K562 (cell line): ENCODE measurements around the gene GAPDH. TPM values are rescaled to one million over a fixed set of nuclear protein-coding genes. Genes with fewer than 3 reads are reported as not detected.

Experiments
- GATAD2A ChIP-seq: fragments of 450-650 bp; IDR thresholded peaks from 2 replicates; pipeline ENCODE4 v1.6.1; 2017
- GMEB1 ChIP-seq: fragments of 250-450 bp; sonication (Bioruptor Pico); IDR thresholded peaks from 2 replicates; pipeline ENCODE4 v1.4.0; 2020; ENCODE audit warnings: mild to moderate bottlenecking
- KDM1A ChIP-seq, 2 experiments: fragments of 450-650 bp; IDR thresholded peaks; 2 replicates each; pipeline ENCODE4 v1.6.1; 2016; ENCODE audit warnings: mild to moderate bottlenecking in 2 of 2
- MEF2D ChIP-seq: conservative IDR thresholded peaks from 2 replicates; pipeline ENCODE4 v1.6.1; 2016; ENCODE audit warnings: low read depth, missing genetic modification characterization, missing compliant biosample characterization
- MITF ChIP-seq: IDR thresholded peaks from 2 replicates; pipeline ENCODE4 v1.6.1; 2014; ENCODE audit warnings: antibody characterized with exemption
- PCBP1 ChIP-seq: fragments of 200-400 bp; formaldehyde crosslinking; IDR thresholded peaks from 2 replicates; pipeline ENCODE4 v1.6.1; 2018; ENCODE audit warnings: mild to moderate bottlenecking, low read depth, low read length; ENCODE audit not compliant: poor library complexity, severe bottlenecking
- SMARCA4 ChIP-seq: fragments of 450-650 bp; IDR thresholded peaks from 2 replicates; pipeline ENCODE4 v1.6.1; 2016
- TBP ChIP-seq: optimal IDR thresholded peaks from 2 replicates; pipeline ENCODE3; 2011; ENCODE audit warnings: low read depth, low read length, improper control_type of control experiment
- TFE3 ChIP-seq: fragments of 450-650 bp; formaldehyde crosslinking; IDR thresholded peaks from 2 replicates; pipeline ENCODE4 v1.4.0; 2020; ENCODE audit warnings: mild to moderate bottlenecking, mixed read lengths
- ZC3H11A ChIP-seq: IDR thresholded peaks from 2 replicates; pipeline ENCODE4 v1.6.1; 2012; ENCODE audit warnings: low read depth, low read length, improper control_type of control experiment
- ZFP36 ChIP-seq: fragments of 150-350 bp; IDR thresholded peaks from 2 replicates; pipeline ENCODE4 v1.6.1; 2018; ENCODE audit warnings: low read length, low read depth; ENCODE audit not compliant: partially characterized antibody
- ZKSCAN1 ChIP-seq: fragments of 150-350 bp; IDR thresholded peaks from 2 replicates; pipeline ENCODE4 v1.6.1; 2016; ENCODE audit warnings: low read depth, low read length
- ZNF174 ChIP-seq: fragments of 250-450 bp; sonication (Bioruptor Pico); IDR thresholded peaks from 2 replicates; pipeline ENCODE4 v1.4.0; 2020; ENCODE audit warnings: mild to moderate bottlenecking
- ZNF57 ChIP-seq: fragments of 450-650 bp; formaldehyde crosslinking; IDR thresholded peaks from 2 replicates; pipeline ENCODE4 v1.4.0; 2020; ENCODE audit warnings: mild to moderate bottlenecking, moderate library complexity
- ZNF655 ChIP-seq: fragments of 250-450 bp; sonication (Bioruptor Pico); IDR thresholded peaks from 2 replicates; pipeline ENCODE4 v1.5.0; 2021
- ZNF668 ChIP-seq: fragments of 250-450 bp; sonication (Bioruptor Pico); IDR thresholded peaks from 2 replicates; pipeline ENCODE4 v1.8.0; 2022; ENCODE audit warnings: mild to moderate bottlenecking, inconsistent platforms
- ZSCAN29 ChIP-seq: fragments of 450-650 bp; IDR thresholded peaks from 2 replicates; pipeline ENCODE4 v1.6.1; 2017
- polyA plus RNA-seq, 8 experiments: library from polyadenylated mRNA; depleted of rRNA in 4 of 8; stranded (reverse) in 5 of 8; unstranded in 3 of 8; fragments of >200 nt; fragmentation: Nextera tagmentation in 2 of 8; fragmentation: Illumina TruSeq in 1 of 8; extraction: Ambion mirVana in 2 of 8; extraction: Trizol in 1 of 8; gene quantifications; 2 replicates each; pipeline versions ENCODE4 v1.2.1 to v1.2.3, GENCODE V29; 2011 to 2014; ENCODE audit warnings: inconsistent platforms in 1 of 8, missing spikeins in 1 of 8
- total RNA-seq, 7 experiments: library from RNA; depleted of rRNA in 6 of 7; stranded (reverse); fragments of >200 nt in 6 of 7; fragmentation: Illumina TruSeq in 2 of 7; extraction: Trizol in 2 of 7; gene quantifications; 2 replicates each; pipeline versions ENCODE4 v1.2.1 to v1.2.3, GENCODE V29; 2011 to 2021; ENCODE audit warnings: low replicate concordance in 1 of 7
- TF ChIP-seq, protein P1 (sequence below): fragments of 450-650 bp; IDR thresholded peaks from 2 replicates; pipeline ENCODE4 v1.6.1; 2016
- TF ChIP-seq, protein P2 (sequence below): sonication (generic); IDR thresholded peaks from 2 replicates; pipeline ENCODE4 v1.6.1; 2016

The GAPDH gene
- total and polyA plus RNA-seq, 9 of the 15 experiments (the other 6 are each of a cell fraction or from before 2014, with no cell fraction given) = 2,206 to 6,793 (median 4,217) TPM

GRCh38 chr12:6534945-6535696, 804 bp downstream of the GAPDH start (continued):
- TF ChIP-seq TFE3 (peak; percentile 44), TBP (no peak), ZKSCAN1 (no peak), KDM1A (IDR thresholded peaks at IDR 0.05) (peak; percentile 32 to 37; a peak in 2 of 4 replicates), SMARCA4 (no peak), ZFP36 (no peak), ZNF57 (CRISPR knock-in tag) (no peak), ZNF655 (CRISPR knock-in tag) (no peak), ZC3H11A (no peak), PCBP1 (no peak), ZNF174 (CRISPR knock-in tag) (no peak), ZNF668 (CRISPR knock-in tag) (no peak), GATAD2A (no peak), MEF2D (tag) (no peak), ZSCAN29 (no peak), MITF (no peak), GMEB1 (CRISPR knock-in tag) (no peak)
- TF ChIP-seq, protein P1, sequence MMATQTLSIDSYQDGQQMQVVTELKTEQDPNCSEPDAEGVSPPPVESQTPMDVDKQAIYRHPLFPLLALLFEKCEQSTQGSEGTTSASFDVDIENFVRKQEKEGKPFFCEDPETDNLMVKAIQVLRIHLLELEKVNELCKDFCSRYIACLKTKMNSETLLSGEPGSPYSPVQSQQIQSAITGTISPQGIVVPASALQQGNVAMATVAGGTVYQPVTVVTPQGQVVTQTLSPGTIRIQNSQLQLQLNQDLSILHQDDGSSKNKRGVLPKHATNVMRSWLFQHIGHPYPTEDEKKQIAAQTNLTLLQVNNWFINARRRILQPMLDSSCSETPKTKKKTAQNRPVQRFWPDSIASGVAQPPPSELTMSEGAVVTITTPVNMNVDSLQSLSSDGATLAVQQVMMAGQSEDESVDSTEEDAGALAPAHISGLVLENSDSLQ = no peak
- TF ChIP-seq, protein P2, sequence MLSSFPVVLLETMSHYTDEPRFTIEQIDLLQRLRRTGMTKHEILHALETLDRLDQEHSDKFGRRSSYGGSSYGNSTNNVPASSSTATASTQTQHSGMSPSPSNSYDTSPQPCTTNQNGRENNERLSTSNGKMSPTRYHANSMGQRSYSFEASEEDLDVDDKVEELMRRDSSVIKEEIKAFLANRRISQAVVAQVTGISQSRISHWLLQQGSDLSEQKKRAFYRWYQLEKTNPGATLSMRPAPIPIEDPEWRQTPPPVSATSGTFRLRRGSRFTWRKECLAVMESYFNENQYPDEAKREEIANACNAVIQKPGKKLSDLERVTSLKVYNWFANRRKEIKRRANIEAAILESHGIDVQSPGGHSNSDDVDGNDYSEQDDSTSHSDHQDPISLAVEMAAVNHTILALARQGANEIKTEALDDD = 0 out of 2 replicates have a peak, but pooled peaks have one; percentile 17
